OCI-LY1 (cell line): ENCODE measurements around the gene CKMT2.

ENCODE experiments used
- H2AFZ ChIP-seq: fragments of 200-600 bp; sonication (generic), shearing (Covaris generic); 2 replicates; pipeline ENCODE4 v1.6.0; 2014; ENCODE audit warnings: antibody characterized with exemption, mild to moderate bottlenecking, low read length
- H3F3A ChIP-seq: fragments of 200-600 bp; sonication (generic), shearing (Covaris generic); 2 replicates; pipeline ENCODE4 v1.6.0; 2014; ENCODE audit warnings: mild to moderate bottlenecking, antibody characterized with exemption, low read length, moderate library complexity; ENCODE audit not compliant: insufficient read depth
- H3K27ac ChIP-seq: fragments of 200-600 bp; sonication (generic); 2 replicates; pipeline ENCODE4 v1.5.1; 2014; ENCODE audit warnings: low read length, mixed run types, mild to moderate bottlenecking, low read depth; ENCODE audit not compliant: poor library complexity, severe bottlenecking
- H3K27me3 ChIP-seq: fragments of 200-600 bp; sonication (generic); 2 replicates; pipeline ENCODE4 v1.6.0; 2014; ENCODE audit warnings: antibody characterized with exemption, mild to moderate bottlenecking, low read length, moderate library complexity; ENCODE audit not compliant: insufficient read depth
- H3K36me3 ChIP-seq: fragments of 200-600 bp; sonication (generic); 2 replicates; pipeline ENCODE4 v1.6.1; 2014; ENCODE audit warnings: mild to moderate bottlenecking, antibody characterized with exemption, low read length, moderate library complexity, mixed read lengths; ENCODE audit not compliant: insufficient read depth
- H3K4me1 ChIP-seq: fragments of 200-600 bp; sonication (generic); 2 replicates; pipeline ENCODE4 v1.5.1; 2014; ENCODE audit warnings: mild to moderate bottlenecking, low read length, moderate library complexity; ENCODE audit not compliant: insufficient read depth, severe bottlenecking
- H3K4me2 ChIP-seq: fragments of 200-600 bp; sonication (generic), shearing (Covaris generic); 2 replicates; pipeline ENCODE4 v1.6.1; 2014; ENCODE audit warnings: low read length
- H3K4me3 ChIP-seq: fragments of 200-600 bp; sonication (generic); 2 replicates; pipeline ENCODE4 v1.5.1; 2014; ENCODE audit warnings: low read length, low read depth, mild to moderate bottlenecking, mixed read lengths; ENCODE audit not compliant: poor library complexity, severe bottlenecking
- H3K79me2 ChIP-seq: fragments of 200-600 bp; shearing (Covaris generic); 2 replicates; pipeline ENCODE4 v1.6.1; 2016; ENCODE audit warnings: mixed run types, low read length, mixed read lengths; ENCODE audit not compliant: insufficient read depth
- H3K9ac ChIP-seq: fragments of 200-600 bp; sonication (generic), shearing (Covaris generic); 2 replicates; pipeline ENCODE4 v1.6.1; 2014; ENCODE audit warnings: mild to moderate bottlenecking, low read length, mixed read lengths
- H3K9me2 ChIP-seq: fragments of 200-600 bp; sonication (generic), shearing (Covaris generic); 2 replicates; pipeline ENCODE4 v1.6.1; 2014; ENCODE audit warnings: low read depth, mild to moderate bottlenecking, low read length, mixed read lengths
- H3K9me3 ChIP-seq: fragments of 200-600 bp; shearing (Covaris generic); 2 replicates; pipeline ENCODE4 v1.6.1; 2014; ENCODE audit warnings: low read length, mixed read lengths
- H4K20me1 ChIP-seq: fragments of 200-600 bp; sonication (generic), shearing (Covaris generic); 2 replicates; pipeline ENCODE4 v1.6.0; 2016; ENCODE audit warnings: mild to moderate bottlenecking, low read length; ENCODE audit not compliant: insufficient read depth
- EZH2 ChIP-seq: fragments of 200-600 bp; sonication (generic), shearing (Covaris generic); IDR thresholded peaks from 2 replicates; pipeline ENCODE4 v1.8.0; 2017; ENCODE audit warnings: borderline replicate concordance, mixed run types, mild to moderate bottlenecking, antibody characterized with exemption, low read length, moderate library complexity, mixed read lengths
- TF ChIP-seq, protein P1 (sequence below): fragments of 200-600 bp; sonication (generic), shearing (Covaris generic); IDR thresholded peaks from 2 replicates; pipeline ENCODE4 v1.5.1; 2017; ENCODE audit warnings: mild to moderate bottlenecking, antibody characterized with exemption, low read length, moderate library complexity, mixed read lengths

CKMT2 gene

DNA sequence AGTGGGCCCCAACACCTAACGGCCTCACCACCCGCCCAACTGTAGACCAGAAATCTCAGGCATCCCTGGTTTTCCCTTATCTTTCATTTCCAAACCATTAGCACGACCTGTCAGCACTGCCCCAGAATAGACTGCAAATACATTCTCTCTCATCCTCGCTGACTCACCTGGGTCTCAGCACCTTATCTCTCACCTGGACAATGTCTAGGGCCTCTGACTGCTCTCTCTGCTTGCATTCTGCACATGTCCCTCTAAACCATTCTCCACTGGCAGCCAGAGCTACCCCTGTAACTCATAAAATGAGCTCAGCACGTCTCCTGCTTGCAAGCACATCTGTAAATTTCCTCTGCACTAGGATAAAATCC lies 12.7 kb downstream of the CKMT2 start:
- H3K27me3 ChIP-seq, result no peaks in the 10 kb centered on the region
- no peak overlapping the region for H3K9ac ChIP-seq
- H3K9me2 ChIP-seq, result no peaks in the 10 kb centered on the region
- H3K27ac ChIP-seq, result no peak overlapping the region
- no peaks in the 10 kb centered on the region for H3K4me1 ChIP-seq
- no peak overlapping the region for H3K4me3 ChIP-seq
- H4K20me1 ChIP-seq, result no peaks in the 10 kb centered on the region
- H3K79me2 ChIP-seq, result no peaks in the 10 kb centered on the region
- H3K4me2 ChIP-seq, result no peak overlapping the region
- H3K9me3 ChIP-seq, result peaks cover 2% of the 10 kb centered on the region; the same call in 1 of the 2 replicates
- no peak overlapping the region for H2AFZ ChIP-seq
- H3F3A ChIP-seq, result no peaks in the 10 kb centered on the region
- TF ChIP-seq, protein P1, sequence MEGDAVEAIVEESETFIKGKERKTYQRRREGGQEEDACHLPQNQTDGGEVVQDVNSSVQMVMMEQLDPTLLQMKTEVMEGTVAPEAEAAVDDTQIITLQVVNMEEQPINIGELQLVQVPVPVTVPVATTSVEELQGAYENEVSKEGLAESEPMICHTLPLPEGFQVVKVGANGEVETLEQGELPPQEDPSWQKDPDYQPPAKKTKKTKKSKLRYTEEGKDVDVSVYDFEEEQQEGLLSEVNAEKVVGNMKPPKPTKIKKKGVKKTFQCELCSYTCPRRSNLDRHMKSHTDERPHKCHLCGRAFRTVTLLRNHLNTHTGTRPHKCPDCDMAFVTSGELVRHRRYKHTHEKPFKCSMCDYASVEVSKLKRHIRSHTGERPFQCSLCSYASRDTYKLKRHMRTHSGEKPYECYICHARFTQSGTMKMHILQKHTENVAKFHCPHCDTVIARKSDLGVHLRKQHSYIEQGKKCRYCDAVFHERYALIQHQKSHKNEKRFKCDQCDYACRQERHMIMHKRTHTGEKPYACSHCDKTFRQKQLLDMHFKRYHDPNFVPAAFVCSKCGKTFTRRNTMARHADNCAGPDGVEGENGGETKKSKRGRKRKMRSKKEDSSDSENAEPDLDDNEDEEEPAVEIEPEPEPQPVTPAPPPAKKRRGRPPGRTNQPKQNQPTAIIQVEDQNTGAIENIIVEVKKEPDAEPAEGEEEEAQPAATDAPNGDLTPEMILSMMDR, result no peak
- TF ChIP-seq EZH2, result no peak
- H3K36me3 ChIP-seq, result peaks cover 8% of the 10 kb centered on the region

DNA sequence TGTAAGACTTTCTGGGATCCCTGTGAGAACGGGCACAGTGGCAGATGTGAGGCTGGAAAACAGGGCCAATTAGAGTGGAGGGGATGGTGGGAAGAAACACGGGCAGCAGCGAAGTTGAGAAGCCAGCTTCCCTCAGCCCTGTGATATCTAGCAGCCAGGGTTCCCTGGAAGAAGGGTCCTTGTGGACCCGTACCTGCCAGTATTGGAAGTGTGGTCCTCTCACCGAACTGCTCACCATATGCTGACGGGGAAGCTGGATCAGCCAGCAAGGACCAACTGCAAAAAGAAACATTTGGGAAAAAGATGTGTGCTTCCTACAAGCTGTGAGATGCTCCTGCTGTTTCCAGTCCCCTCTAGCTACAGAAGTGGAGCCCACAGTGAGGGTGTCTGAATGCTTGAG lies 13.6 kb downstream of the CKMT2 start:
- Histone ChIP-seq H3F3A (no peaks in the 10 kb centered on the region), H3K79me2 (no peaks in the 10 kb centered on the region), H3K4me1 (no peaks in the 10 kb centered on the region), H3K27me3 (no peaks in the 10 kb centered on the region), H3K9me3 (peaks cover 2% of the 10 kb centered on the region; the same call in 1 of the 2 replicates), H3K27ac (no peak overlapping the region), H2AFZ (no peak overlapping the region), H3K9me2 (no peaks in the 10 kb centered on the region), H3K36me3 (peaks cover 8% of the 10 kb centered on the region), H3K4me2 (no peak overlapping the region), H3K4me3 (no peak overlapping the region), H3K9ac (no peak overlapping the region), H4K20me1 (no peaks in the 10 kb centered on the region)
- TF ChIP-seq, protein P1, result no peak
- no peak for TF ChIP-seq EZH2

DNA sequence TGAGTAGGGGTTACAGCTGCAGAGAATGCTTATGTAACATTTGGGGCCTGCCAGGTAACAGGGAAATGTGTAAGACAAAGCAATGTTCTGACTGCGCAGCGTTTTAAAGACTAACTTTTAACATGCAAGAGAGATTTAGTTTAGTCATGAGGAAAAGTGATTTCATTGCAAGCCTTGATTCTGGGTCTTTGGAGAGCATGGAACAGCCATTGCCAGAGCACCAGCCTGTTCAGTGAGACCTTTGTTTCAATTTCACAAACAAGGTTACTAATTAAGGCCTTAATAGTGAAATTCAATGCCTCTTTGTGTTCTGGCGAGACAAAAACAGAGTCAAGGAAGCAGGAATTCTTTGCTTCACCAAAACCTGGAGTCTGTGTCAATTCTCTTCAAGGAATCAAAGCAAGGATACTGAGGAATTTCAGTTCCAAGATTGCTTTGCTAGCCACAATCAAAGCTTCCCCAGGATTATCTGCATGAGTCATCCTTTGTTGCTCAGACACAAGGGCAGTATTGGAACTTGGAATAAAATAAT lies 14.4 kb downstream of the CKMT2 start:
- Histone ChIP-seq H3K79me2 (no peaks in the 10 kb centered on the region), H3K36me3 (peaks cover 8% of the 10 kb centered on the region), H3K9me2 (no peaks in the 10 kb centered on the region), H3F3A (no peaks in the 10 kb centered on the region), H3K4me3 (no peak overlapping the region), H3K27ac (no peak overlapping the region), H3K9me3 (peaks cover 2% of the 10 kb centered on the region; the same call in 1 of the 2 replicates), H3K4me1 (no peaks in the 10 kb centered on the region), H4K20me1 (no peaks in the 10 kb centered on the region), H2AFZ (no peak overlapping the region), H3K27me3 (no peaks in the 10 kb centered on the region), H3K4me2 (no peak overlapping the region), H3K9ac (no peak overlapping the region)
- no peak for TF ChIP-seq EZH2
- TF ChIP-seq, protein P1, result no peak
